Omental fat pad (tissue), 4 donors: Measurements from ENCODE around the gene ARHGEF10L. TPM values are rescaled to one million over a fixed set of nuclear protein-coding genes. Genes with fewer than 3 reads are reported as not detected.

Source experiments
- ATAC-seq: fragments of 150-250 bp; one replicate; pipeline ENCODE4 v1.9.1; 2016; ENCODE audit warnings: mild to moderate bottlenecking, moderate library complexity; ENCODE audit not compliant: low FRiP score
- DNase-seq: peaks from one replicate; pipeline ENCODE4 v3.0.0-alpha.2; 2019; ENCODE audit warnings: low spot score
- CTCF ChIP-seq, 3 donors: fragments of 450-650 bp; IDR thresholded peaks; one replicate each; pipeline ENCODE4 v1.5.1; 2016 to 2017; ENCODE audit warnings: antibody characterized with exemption in 3 of 3, mild to moderate bottlenecking in 3 of 3, moderate library complexity in 2 of 3
- total RNA-seq, 4 donors: library from RNA; depleted of rRNA; stranded (reverse); fragments of >200 nt; gene quantifications; one replicate each; pipeline ENCODE4 v1.1.0, GENCODE V29; 2016

Gene ARHGEF10L
- total RNA-seq, 4 donors from 2014 or later = 17.3 to 59.0 (median 39.9) TPM

GRCh38 chr1:17668624-17669175, 129.2 kb downstream of the ARHGEF10L start:
- ATAC-seq = no peak
- DNase-seq = no peak
- no peak for TF ChIP-seq CTCF (IDR thresholded peaks at IDR 0.05)

GRCh38 chr1:17669305-17669704, 129.8 kb downstream of the ARHGEF10L start:
- TF ChIP-seq CTCF (IDR thresholded peaks at IDR 0.05) = no peak
- ATAC-seq (no peak), DNase-seq (no peak)

- no peak for DNase-seq
- no peak for ATAC-seq
- TF ChIP-seq CTCF (IDR thresholded peaks at IDR 0.05) = no peak
Measured at GRCh38 chr1:17669866-17670451, 130.5 kb downstream of the ARHGEF10L start.

- no peak for TF ChIP-seq CTCF (IDR thresholded peaks at IDR 0.05)
- no peak for DNase-seq
- ATAC-seq = no peak
Measured at GRCh38 chr1:17670587-17671313, 131.3 kb downstream of the ARHGEF10L start.

GRCh38 chr1:17671314-17671705, 131.8 kb downstream of the ARHGEF10L start:
- no peak for ATAC-seq
- DNase-seq = no peak
- no peak for TF ChIP-seq CTCF (IDR thresholded peaks at IDR 0.05)

- DNase-seq = no peak
- ATAC-seq = no peak
- TF ChIP-seq CTCF (IDR thresholded peaks at IDR 0.05) = no peak
Measured at GRCh38 chr1:17671741-17672140, 132.2 kb downstream of the ARHGEF10L start.

- no peak for ATAC-seq
- no peak for DNase-seq
- TF ChIP-seq CTCF (IDR thresholded peaks at IDR 0.05) = no peak
Measured at GRCh38 chr1:17672226-17672625, 132.7 kb downstream of the ARHGEF10L start.
